ENCODE results near the gene KLK14.
A peak's percentile ranks its signal among the peaks of the same experiment; 100 is the strongest.

Gene KLK14

GRCh38 chr19:51097166-51097738, 14.6 kb upstream of the KLK14 start:
- ChIA-PET CTCF (interaction anchor here (0.6 to 6.1 kb wide), 13 partner anchors 8 to 740 kb away, joined by 3 to 61 read pairs (median 5); partner anchors contain the start of gene KLK10), POLR2A (no interaction called here)
- no peak for DNase-seq (ENCODE audit: low read depth, low spot score)

GRCh38 chr19:51096473-51097165, 13.9 kb upstream of the KLK14 start:
- H3K4me3 ChIP-seq (ENCODE audit: low read depth, low read length) = no peak overlapping the region
- ChIA-PET POLR2A (no interaction called here), CTCF (interaction anchor here (0.6 to 6.1 kb wide), 14 partner anchors 8 to 740 kb away, joined by 3 to 61 read pairs (median 4); partner anchors contain the start of gene KLK10)
- no peak for DNase-seq (ENCODE audit: low read depth, low spot score)
- TF ChIP-seq CTCF (IDR thresholded peaks at IDR 0.05; ENCODE audit: insufficient read depth, low read length, missing control alignments) = no peak

More at GRCh38 chr19:51097166-51097738, 14.6 kb upstream of the KLK14 start:
- TF ChIP-seq CTCF (IDR thresholded peaks at IDR 0.05; ENCODE audit: insufficient read depth, low read length, missing control alignments) = peak; percentile 79
- no peak overlapping the region for H3K4me3 ChIP-seq (ENCODE audit: low read depth, low read length)

- TF ChIP-seq CTCF (IDR thresholded peaks at IDR 0.05; ENCODE audit: insufficient read depth, low read length, missing control alignments) = peak; percentile 64
- no peak for DNase-seq (ENCODE audit: low read depth, low spot score)
- ChIA-PET CTCF (interaction anchor here (0.6 to 6.1 kb wide), 11 partner anchors 9 to 272 kb away, joined by 3 to 61 read pairs (median 3); partner anchors contain the start of gene KLK10), POLR2A (no interaction called here)
- H3K4me3 ChIP-seq (ENCODE audit: low read depth, low read length) = no peak overlapping the region
Measured at GRCh38 chr19:51094696-51095279, 12.1 kb upstream of the KLK14 start.

GRCh38 chr19:51093510-51094345, 11.0 kb upstream of the KLK14 start:
- CTCF ChIA-PET = interaction anchor here (0.6 to 6.1 kb wide), 11 partner anchors 10 to 266 kb away, joined by 3 to 61 read pairs (median 3); partner anchors contain the start of gene KLK10
- POLR2A ChIA-PET = interaction anchor here (0.6 kb wide), 1 partner anchor 62 kb away, joined by 3 read pairs; no protein-coding TSS in a partner anchor

GRCh38 chr19:51093101-51093500, 10.4 kb upstream of the KLK14 start:
- H3K4me3 ChIP-seq (ENCODE audit: low read depth, low read length) = no peak overlapping the region
- POLR2A ChIA-PET = no interaction called here
- TF ChIP-seq CTCF (IDR thresholded peaks at IDR 0.05; ENCODE audit: insufficient read depth, low read length, missing control alignments) = no peak
- CTCF ChIA-PET = interaction anchor here (0.9 to 6.1 kb wide), 4 partner anchors 11 to 76 kb away, joined by 3 to 61 read pairs (median 4); partner anchors contain the start of gene KLK10
- no peak for DNase-seq (ENCODE audit: low read depth, low spot score)

More at GRCh38 chr19:51093510-51094345, 11.0 kb upstream of the KLK14 start:
- no peak overlapping the region for H3K4me3 ChIP-seq (ENCODE audit: low read depth, low read length)
- DNase-seq (ENCODE audit: low read depth, low spot score) = no peak
- no peak for TF ChIP-seq CTCF (IDR thresholded peaks at IDR 0.05; ENCODE audit: insufficient read depth, low read length, missing control alignments)

Data from AG04449 (cell line).